GM23248 (cell line): Measurements from ENCODE around the gene IFIH1. TPM values are rescaled to one million over a fixed set of nuclear protein-coding genes. Genes with fewer than 3 reads are reported as not detected.

Experiments
- DNase-seq: peaks from one replicate; pipeline ENCODE4 v3.0.0-alpha.2; 2015
- H2AFZ ChIP-seq: fragments of 200-600 bp; sonication (generic); 2 replicates; pipeline ENCODE4 v1.6.1; 2016; ENCODE audit warnings: antibody characterized with exemption
- H3F3A ChIP-seq: fragments of 200-600 bp; sonication (generic); 2 replicates; pipeline ENCODE4 v1.6.1; 2016; ENCODE audit warnings: mild to moderate bottlenecking, antibody characterized with exemption, mixed run types; ENCODE audit not compliant: insufficient read depth
- H3K27ac ChIP-seq: fragments of 200-600 bp; sonication (generic); 2 replicates; pipeline ENCODE4 v1.5.1; 2016; ENCODE audit warnings: mild to moderate bottlenecking
- H3K27me3 ChIP-seq: fragments of 200-600 bp; sonication (generic); replicated peaks from 2 replicates; pipeline ENCODE4 v1.6.1; 2016; ENCODE audit warnings: mild to moderate bottlenecking; ENCODE audit not compliant: insufficient read depth
- H3K36me3 ChIP-seq: fragments of 200-600 bp; sonication (generic); 2 replicates; pipeline ENCODE4 v1.6.1; 2016; ENCODE audit warnings: low read depth, mild to moderate bottlenecking
- H3K4me1 ChIP-seq: fragments of 200-600 bp; sonication (generic); 2 replicates; pipeline ENCODE4 v1.6.1; 2016; ENCODE audit warnings: mild to moderate bottlenecking; ENCODE audit not compliant: insufficient read depth
- H3K4me2 ChIP-seq: fragments of 200-600 bp; sonication (generic); one replicate; pipeline ENCODE4 v1.6.1; 2016; ENCODE audit warnings: mild to moderate bottlenecking; ENCODE audit not compliant: unreplicated experiment
- H3K4me3 ChIP-seq: fragments of 200-600 bp; sonication (generic); 2 replicates; pipeline ENCODE4 v1.5.1; 2016; ENCODE audit warnings: mild to moderate bottlenecking
- H3K79me2 ChIP-seq: fragments of 200-600 bp; sonication (generic); 2 replicates; pipeline ENCODE4 v1.6.1; 2016; ENCODE audit warnings: mild to moderate bottlenecking; ENCODE audit not compliant: insufficient read depth
- H3K9ac ChIP-seq: fragments of 200-600 bp; sonication (generic); 2 replicates; pipeline ENCODE4 v1.6.1; 2016; ENCODE audit warnings: mild to moderate bottlenecking
- H3K9me2 ChIP-seq: fragments of 200-600 bp; sonication (generic); 2 replicates; pipeline ENCODE4 v1.6.1; 2016; ENCODE audit warnings: mixed run types, mild to moderate bottlenecking, moderate library complexity; ENCODE audit not compliant: insufficient read depth
- H3K9me3 ChIP-seq: fragments of 200-600 bp; sonication (generic); one replicate; pipeline ENCODE4 v1.6.1; 2017; ENCODE audit warnings: low read depth
- H4K20me1 ChIP-seq: fragments of 200-600 bp; sonication (generic); 2 replicates; pipeline ENCODE4 v1.6.0; 2016; ENCODE audit not compliant: insufficient read depth
- EZH2 ChIP-seq: fragments of 200-600 bp; sonication (generic); IDR thresholded peaks from 2 replicates; pipeline ENCODE4 v1.6.1; 2018; ENCODE audit warnings: antibody characterized with exemption, mild to moderate bottlenecking; ENCODE audit not compliant: insufficient read depth, poor library complexity, severe bottlenecking
- EZH2phosphoT487 ChIP-seq: fragments of 200-600 bp; sonication (generic); IDR thresholded peaks from 2 replicates; pipeline ENCODE4 v1.6.1; 2018; ENCODE audit warnings: antibody characterized with exemption, moderate library complexity, mild to moderate bottlenecking, low read depth; ENCODE audit not compliant: insufficient read depth
- WGBS, 2 experiments: methylation state at CpG; one replicate each; pipeline ENCODE4 v1.1.6; 2015 to 2017; ENCODE audit warnings: low lambda C conversion rate in 2 of 2, low coverage in 1 of 2; ENCODE audit errors: missing lambda C conversion rate in 2 of 2; 5-methylcytosine and 5-hydroxymethylcytosine counted together
- in situ Hi-C: fragments of 300-500 bp; cut with MboI; formaldehyde crosslinking; loops from 2 replicates; pipeline ENCODE4 v1.15.0; 2020
- polyA plus RNA-seq: library from polyadenylated mRNA; unstranded; fragments of >200 nt; fragmentation: Nextera tagmentation; extraction: Ambion mirVana; gene quantifications from 2 replicates; pipeline ENCODE4 v1.2.1, GENCODE V29; 2016
- total RNA-seq: library from RNA; depleted of rRNA; stranded (reverse); fragments of >200 nt; shearing (Covaris generic); gene quantifications from 2 replicates; pipeline ENCODE4 v1.2.3, GENCODE V29; 2014

IFIH1 gene
- total and polyA plus RNA-seq, 2 experiments from 2014 or later, result 1.3 to 1.6 TPM

DNA sequence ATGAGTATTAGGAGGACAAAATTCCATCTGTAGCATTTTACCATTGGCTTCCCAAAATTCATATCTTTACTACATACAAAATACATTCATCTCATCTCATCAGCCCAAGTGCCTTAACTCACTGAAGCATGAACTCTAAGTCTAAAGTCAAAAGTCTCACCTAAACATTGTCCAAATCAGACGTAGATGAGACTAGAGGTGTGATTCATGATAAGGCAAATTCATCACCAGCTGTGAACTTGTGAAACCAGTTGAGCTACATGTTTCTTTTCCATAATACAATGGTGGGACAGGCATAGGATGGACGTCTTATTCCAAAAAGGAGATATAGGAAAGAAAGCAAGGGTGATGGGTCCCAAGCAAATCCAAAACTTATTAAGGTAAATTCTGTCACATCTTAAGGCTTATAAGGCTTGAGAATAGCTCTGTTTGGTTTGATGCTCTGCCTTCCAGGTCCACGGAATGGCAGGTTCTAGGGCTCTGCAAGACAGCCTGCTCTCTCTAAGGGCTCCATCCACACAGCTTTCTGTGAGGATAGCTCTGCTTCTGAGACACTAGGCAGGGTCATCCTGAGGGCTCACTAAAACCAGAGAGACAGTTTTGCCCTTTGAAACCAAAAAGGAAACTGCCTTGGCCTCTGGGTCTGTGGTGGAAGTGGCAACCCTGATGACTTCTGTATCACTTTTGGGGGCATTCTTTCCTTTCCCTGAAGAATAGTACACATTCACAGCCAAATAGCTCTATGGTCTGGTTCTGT is 9.6 kb downstream of the IFIH1 start:
- in situ Hi-C loops, result loop anchor here (25.0 kb wide), 1 partner anchor 722 kb away; no protein-coding TSS in a partner anchor
- H3K9me3 ChIP-seq, result no peaks in the 10 kb centered on the region
- H4K20me1 ChIP-seq, result no peaks in the 10 kb centered on the region
- no peak overlapping the region for H3K27ac ChIP-seq
- no peak overlapping the region for H2AFZ ChIP-seq
- no peaks in the 10 kb centered on the region for H3K27me3 ChIP-seq
- no peak overlapping the region for H3K4me2 ChIP-seq
- H3K9me2 ChIP-seq, result no peaks in the 10 kb centered on the region
- H3K9ac ChIP-seq, result no peak overlapping the region
- TF ChIP-seq EZH2phosphoT487 (no peak), EZH2 (no peak)
- no peaks in the 10 kb centered on the region for H3K79me2 ChIP-seq
- no peaks in the 10 kb centered on the region for H3K4me1 ChIP-seq
- DNase-seq, result no peak
- 88 to 89% methylated on average over 3 of the region's 3 CpGs for WGBS, 2 experiments
- H3K36me3 ChIP-seq, result no peaks in the 10 kb centered on the region
- H3K4me3 ChIP-seq, result no peak overlapping the region
- no peaks in the 10 kb centered on the region for H3F3A ChIP-seq

DNA sequence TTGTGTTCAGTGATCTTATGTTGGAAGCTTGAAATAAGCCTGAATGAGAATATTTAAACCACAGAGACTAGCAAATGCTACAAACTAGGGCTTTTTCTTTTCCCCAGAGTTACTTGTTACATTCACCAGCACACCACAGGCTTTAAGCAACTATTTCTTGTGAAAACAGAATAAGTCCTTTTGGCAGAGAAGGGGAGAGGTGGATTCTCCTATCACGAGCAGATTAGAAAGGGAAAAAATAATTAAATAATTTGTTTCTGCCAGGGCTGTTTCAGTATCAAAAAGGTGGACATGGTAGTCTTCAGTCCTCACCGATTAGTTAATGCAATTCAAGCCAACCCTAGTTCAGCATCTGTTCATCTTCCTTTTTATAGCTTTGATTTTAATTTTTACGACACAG is 12.6 kb downstream of the IFIH1 start:
- H3K9me2 ChIP-seq, result no peaks in the 10 kb centered on the region
- H3K9me3 ChIP-seq, result no peaks in the 10 kb centered on the region
- H2AFZ ChIP-seq, result no peak overlapping the region
- 67 to 71% methylated on average over 3 of the region's 3 CpGs for WGBS, 2 experiments
- no peak overlapping the region for H3K4me2 ChIP-seq
- H3K27me3 ChIP-seq, result no peaks in the 10 kb centered on the region
- no peak overlapping the region for H3K4me3 ChIP-seq
- in situ Hi-C loops, result loop anchor here (25.0 kb wide), 1 partner anchor 719 kb away; no protein-coding TSS in a partner anchor
- H3K79me2 ChIP-seq, result no peaks in the 10 kb centered on the region
- TF ChIP-seq EZH2phosphoT487 (no peak), EZH2 (no peak)
- H3K9ac ChIP-seq, result no peak overlapping the region
- H3K4me1 ChIP-seq, result peaks cover 2% of the 10 kb centered on the region; the same call in 1 of the 2 replicates
- DNase-seq, result no peak
- no peak overlapping the region for H3K27ac ChIP-seq
- H3K36me3 ChIP-seq, result no peaks in the 10 kb centered on the region
- H4K20me1 ChIP-seq, result no peaks in the 10 kb centered on the region
- no peaks in the 10 kb centered on the region for H3F3A ChIP-seq

DNA sequence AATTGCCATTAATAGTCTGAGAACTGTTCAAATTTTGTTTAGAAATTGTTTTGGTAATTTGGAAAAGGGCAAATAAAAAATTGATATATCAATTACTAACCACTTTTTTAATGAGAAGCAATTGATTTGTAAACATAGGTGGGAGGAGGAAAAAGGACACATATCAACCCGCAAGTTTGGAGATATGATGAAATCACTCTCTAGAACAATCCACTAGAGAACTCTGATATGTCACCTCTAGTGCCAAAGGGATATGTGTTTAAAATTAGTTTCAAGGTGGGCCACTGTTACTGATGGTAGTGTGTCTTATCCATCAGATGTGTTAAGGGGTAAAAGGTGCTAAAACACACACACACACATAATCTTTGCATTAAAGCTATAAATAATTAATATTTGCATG is 16.6 kb downstream of the IFIH1 start:
- Histone ChIP-seq H3K27me3 (no peaks in the 10 kb centered on the region), H3K36me3 (no peaks in the 10 kb centered on the region), H3K9me2 (no peaks in the 10 kb centered on the region), H3K9ac (no peak overlapping the region), H3K4me2 (no peak overlapping the region), H3K79me2 (no peaks in the 10 kb centered on the region), H3K9me3 (no peaks in the 10 kb centered on the region), H4K20me1 (no peaks in the 10 kb centered on the region), H3K4me1 (peaks cover 18% of the 10 kb centered on the region), H3F3A (peaks cover 8% of the 10 kb centered on the region; the same call in 1 of the 2 replicates), H2AFZ (no peak overlapping the region), H3K27ac (no peak overlapping the region), H3K4me3 (no peak overlapping the region)
- TF ChIP-seq EZH2 (no peak), EZH2phosphoT487 (no peak)
- no peak for DNase-seq
- 78 to 79% methylated on average over 1 of the region's 1 CpG for WGBS, 2 experiments
- in situ Hi-C loops, result loop anchor here (25.0 kb wide), 1 partner anchor 715 kb away; no protein-coding TSS in a partner anchor

DNA sequence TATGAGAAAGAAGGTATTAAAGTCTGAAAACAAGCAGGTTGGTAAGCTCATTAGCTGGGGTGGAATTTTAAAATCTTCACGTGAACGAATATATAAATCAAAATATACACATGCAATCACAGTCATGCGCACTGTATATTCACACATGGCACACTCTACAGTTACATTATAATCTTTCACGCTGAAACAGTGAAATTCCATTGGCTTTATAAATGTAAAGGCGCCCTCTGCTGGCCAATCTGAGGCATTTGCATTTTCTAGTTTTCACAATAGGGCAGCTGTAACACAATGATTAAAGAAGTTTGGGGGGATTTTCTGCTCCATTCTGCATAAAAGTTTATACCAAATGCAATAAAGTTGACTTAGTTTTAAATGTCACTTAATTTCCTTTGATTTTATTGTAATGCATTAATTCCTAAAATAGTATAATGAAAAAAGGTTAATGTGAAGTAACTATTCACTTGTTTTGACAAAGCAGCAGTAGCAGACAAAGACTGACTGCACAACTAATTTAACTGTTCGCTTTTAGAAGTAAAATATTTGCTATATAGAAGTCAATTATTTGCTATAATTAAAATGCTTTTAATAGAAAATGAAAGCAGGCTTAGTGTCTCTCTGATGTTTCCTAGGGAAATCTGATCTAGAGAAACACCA is 17.2 kb downstream of the IFIH1 start:
- Histone ChIP-seq H3F3A (peaks cover 8% of the 10 kb centered on the region; the same call in 1 of the 2 replicates), H3K4me1 (peaks cover 18% of the 10 kb centered on the region), H3K4me2 (no peak overlapping the region), H2AFZ (peak overlapping the region; percentile 8; the same call in 1 of the 2 replicates), H4K20me1 (no peaks in the 10 kb centered on the region), H3K9ac (no peak overlapping the region), H3K36me3 (no peaks in the 10 kb centered on the region), H3K9me2 (no peaks in the 10 kb centered on the region), H3K9me3 (no peaks in the 10 kb centered on the region), H3K27me3 (no peaks in the 10 kb centered on the region), H3K4me3 (peak overlapping the region; percentile 22; the same call in 1 of the 2 replicates), H3K27ac (no peak overlapping the region), H3K79me2 (no peaks in the 10 kb centered on the region)
- in situ Hi-C loops, result loop anchor here (25.0 kb wide), 1 partner anchor 714 kb away; no protein-coding TSS in a partner anchor
- DNase-seq, result peak; percentile 81
- TF ChIP-seq EZH2 (no peak), EZH2phosphoT487 (no peak)
- WGBS, 2 experiments, result 14 to 20% methylated on average over 6 of the region's 6 CpGs
